ENCODE data around the gene HS3ST4. TPM values are rescaled to one million over a fixed set of nuclear protein-coding genes. Genes with fewer than 3 reads are reported as not detected.

Gene HS3ST4
- total RNA-seq, 1 donor from 2014 or later, result 1.2 TPM

DNA sequence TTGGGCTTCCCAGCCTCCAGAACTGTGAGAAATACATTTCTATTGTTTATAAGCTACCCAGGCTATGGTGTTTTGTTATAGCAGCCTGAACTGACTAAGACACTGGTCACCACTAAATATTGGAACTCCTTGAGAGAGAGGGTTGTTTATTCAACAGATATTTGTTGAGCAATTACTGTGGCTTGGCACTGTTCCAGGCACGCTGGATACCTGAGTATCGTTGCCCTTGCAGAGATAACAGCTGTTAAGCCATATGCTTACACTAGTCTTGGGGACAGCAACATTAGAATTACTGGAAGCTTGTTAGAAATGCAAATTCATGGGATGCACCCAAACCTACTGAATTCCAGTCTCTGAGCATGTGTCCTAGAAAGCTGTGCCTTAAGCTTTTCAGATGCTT, 230.7 kb downstream of the HS3ST4 start:
- Histone ChIP-seq H3K4me1 (ENCODE audit: insufficient read depth, low read length) (no peaks in the 10 kb centered on the region), H3K4me3 (ENCODE audit: insufficient read depth, low read depth, low read length) (no peak overlapping the region), H2AFZ (ENCODE audit: low read depth, low read length) (no peak overlapping the region), H3K27me3 (ENCODE audit: insufficient read depth, low read length) (no peaks in the 10 kb centered on the region), H3K9me3 (ENCODE audit: insufficient read depth, low read depth, low read length) (no peaks in the 10 kb centered on the region), H3K36me3 (ENCODE audit: insufficient read depth, low read length) (no peaks in the 10 kb centered on the region), H3K27ac (ENCODE audit: low read depth, low read length) (no peak overlapping the region), H3K9ac (ENCODE audit: low read length) (no peak overlapping the region), H4K20me1 (ENCODE audit: insufficient read depth, low read length) (no peaks in the 10 kb centered on the region), H3K4me2 (ENCODE audit: low read length) (no peak overlapping the region), H3K79me2 (ENCODE audit: insufficient read depth, low read length) (no peaks in the 10 kb centered on the region)
- H3K27me3 Mint-ChIP-seq (ENCODE audit: low read depth, unreplicated experiment), result peaks cover 2% of the 10 kb centered on the region
- DNase-seq (ENCODE audit: low read depth) (no peak), FAIRE-seq (no peak)
- peaks cover 4% of the 10 kb centered on the region for H3K9me3 Mint-ChIP-seq (ENCODE audit: unreplicated experiment)
- H3K36me3 Mint-ChIP-seq (ENCODE audit: low read depth, unreplicated experiment), result no peaks in the 10 kb centered on the region
- H3K4me1 Mint-ChIP-seq (ENCODE audit: low read depth, unreplicated experiment), result no peaks in the 10 kb centered on the region
- H3K27ac Mint-ChIP-seq (ENCODE audit: unreplicated experiment), result no peak overlapping the region
- TF ChIP-seq CTCF (IDR thresholded peaks at IDR 0.05; ENCODE audit: insufficient read depth, low read depth, low read length), result no peak
- no peak for TF ChIP-seq EZH2 (IDR thresholded peaks at IDR 0.05; ENCODE audit: insufficient read depth, low read length)
- H3K4me3 Mint-ChIP-seq (ENCODE audit: unreplicated experiment), result no peak overlapping the region

DNA sequence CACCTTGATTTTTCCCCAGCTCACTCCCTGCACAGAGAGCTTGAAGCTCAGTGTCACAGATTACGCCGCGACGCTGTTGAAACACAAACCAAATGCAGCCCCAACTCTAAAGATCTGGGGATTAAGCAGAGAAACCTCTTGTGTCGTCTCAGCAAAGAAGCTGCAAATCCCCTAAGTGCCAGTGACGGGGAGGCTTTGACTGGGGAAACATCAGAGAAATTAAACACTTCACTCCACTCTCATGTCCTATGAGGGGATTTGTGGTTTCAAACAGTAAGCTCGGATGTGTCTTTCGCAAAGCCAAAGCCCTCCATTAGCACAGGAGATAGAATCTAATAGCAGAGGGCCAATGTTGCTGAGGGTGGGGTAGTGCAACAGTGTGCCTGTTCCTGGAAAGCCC, 233.7 kb downstream of the HS3ST4 start:
- Histone ChIP-seq H3K9ac (ENCODE audit: low read length) (no peak overlapping the region), H3K36me3 (ENCODE audit: insufficient read depth, low read length) (no peaks in the 10 kb centered on the region), H3K4me3 (ENCODE audit: insufficient read depth, low read depth, low read length) (no peak overlapping the region), H3K4me2 (ENCODE audit: low read length) (no peak overlapping the region), H4K20me1 (ENCODE audit: insufficient read depth, low read length) (no peaks in the 10 kb centered on the region), H3K27ac (ENCODE audit: low read depth, low read length) (no peak overlapping the region), H2AFZ (ENCODE audit: low read depth, low read length) (no peak overlapping the region), H3K9me3 (ENCODE audit: insufficient read depth, low read depth, low read length) (no peaks in the 10 kb centered on the region), H3K27me3 (ENCODE audit: insufficient read depth, low read length) (no peaks in the 10 kb centered on the region), H3K4me1 (ENCODE audit: insufficient read depth, low read length) (no peaks in the 10 kb centered on the region), H3K79me2 (ENCODE audit: insufficient read depth, low read length) (no peaks in the 10 kb centered on the region)
- no peaks in the 10 kb centered on the region for H3K4me1 Mint-ChIP-seq (ENCODE audit: low read depth, unreplicated experiment)
- no peak for FAIRE-seq
- no peak for DNase-seq (ENCODE audit: low read depth)
- no peak for TF ChIP-seq EZH2 (IDR thresholded peaks at IDR 0.05; ENCODE audit: insufficient read depth, low read length)
- no peak for TF ChIP-seq CTCF (IDR thresholded peaks at IDR 0.05; ENCODE audit: insufficient read depth, low read depth, low read length)
- H3K9me3 Mint-ChIP-seq (ENCODE audit: unreplicated experiment), result peaks cover 7% of the 10 kb centered on the region
- no peak overlapping the region for H3K4me3 Mint-ChIP-seq (ENCODE audit: unreplicated experiment)
- no peaks in the 10 kb centered on the region for H3K36me3 Mint-ChIP-seq (ENCODE audit: low read depth, unreplicated experiment)
- H3K27ac Mint-ChIP-seq (ENCODE audit: unreplicated experiment), result no peak overlapping the region
- no peaks in the 10 kb centered on the region for H3K27me3 Mint-ChIP-seq (ENCODE audit: low read depth, unreplicated experiment)

DNA sequence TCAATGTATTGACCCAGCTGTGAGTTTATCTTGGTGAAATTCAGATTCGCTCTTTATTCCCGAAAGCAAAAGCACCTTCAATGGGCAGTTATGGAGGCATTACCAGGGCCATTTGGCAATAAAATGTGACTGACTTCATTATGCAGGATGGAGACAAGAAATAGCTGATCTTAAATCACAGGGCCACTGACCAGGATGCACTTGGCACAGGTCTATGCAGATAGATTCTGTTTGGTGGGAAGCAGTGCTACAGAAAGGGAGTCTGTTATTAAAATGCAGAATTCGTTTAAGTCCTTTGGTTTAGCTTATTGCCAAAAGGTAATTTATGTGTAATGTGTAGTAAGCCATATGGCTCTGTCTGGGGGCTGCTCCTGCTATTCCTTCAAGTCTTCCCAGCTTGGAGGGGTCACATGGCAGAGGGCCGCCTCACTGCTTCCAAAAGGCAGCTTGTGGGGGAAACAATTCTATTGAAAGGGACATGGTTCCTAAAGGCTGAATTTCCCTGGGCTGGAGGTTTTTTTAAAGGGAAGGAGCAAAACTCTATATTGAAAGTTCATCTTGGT, 239.8 kb downstream of the HS3ST4 start:
- Mint-ChIP-seq H3K9me3 (ENCODE audit: unreplicated experiment) (peaks cover 8% of the 10 kb centered on the region), H3K27ac (ENCODE audit: unreplicated experiment) (no peak overlapping the region), H3K4me3 (ENCODE audit: unreplicated experiment) (no peak overlapping the region), H3K27me3 (ENCODE audit: low read depth, unreplicated experiment) (no peaks in the 10 kb centered on the region), H3K4me1 (ENCODE audit: low read depth, unreplicated experiment) (no peaks in the 10 kb centered on the region), H3K36me3 (ENCODE audit: low read depth, unreplicated experiment) (no peaks in the 10 kb centered on the region)
- Histone ChIP-seq H3K79me2 (ENCODE audit: insufficient read depth, low read length) (no peaks in the 10 kb centered on the region), H3K27me3 (ENCODE audit: insufficient read depth, low read length) (no peaks in the 10 kb centered on the region), H3K9me3 (ENCODE audit: insufficient read depth, low read depth, low read length) (no peaks in the 10 kb centered on the region), H3K9ac (ENCODE audit: low read length) (no peak overlapping the region), H3K4me3 (ENCODE audit: insufficient read depth, low read depth, low read length) (no peak overlapping the region), H3K4me2 (ENCODE audit: low read length) (no peak overlapping the region), H3K4me1 (ENCODE audit: insufficient read depth, low read length) (no peaks in the 10 kb centered on the region), H4K20me1 (ENCODE audit: insufficient read depth, low read length) (no peaks in the 10 kb centered on the region), H3K27ac (ENCODE audit: low read depth, low read length) (no peak overlapping the region), H2AFZ (ENCODE audit: low read depth, low read length) (no peak overlapping the region), H3K36me3 (ENCODE audit: insufficient read depth, low read length) (no peaks in the 10 kb centered on the region)
- FAIRE-seq (no peak), DNase-seq (ENCODE audit: low read depth) (no peak)
- TF ChIP-seq CTCF (IDR thresholded peaks at IDR 0.05; ENCODE audit: insufficient read depth, low read depth, low read length), result no peak
- no peak for TF ChIP-seq EZH2 (IDR thresholded peaks at IDR 0.05; ENCODE audit: insufficient read depth, low read length)

All from astrocyte (in vitro differentiated cells and primary cell).